Caco-2 (cell line): ENCODE results near the gene IDUA. TPM values are rescaled to one million over a fixed set of nuclear protein-coding genes. Genes with fewer than 3 reads are reported as not detected.
"Not testable (repeated sequence)": the region's sequence is repeated elsewhere in the genome, so short reads cannot be mapped to it uniquely, and the experiment has no call there.

Source experiments
- BruUV-seq: library from RNA; stranded (reverse); fragments of 400-500 nt; replicated peaks from 2 replicates; lab custom pipeline; 2021; lab: Mats Ljungman, UMichigan
- CTCF ChIA-PET: fragments of 300-600 bp; sonication (Branson Sonifier 250); formaldehyde crosslinking; loops from one replicate; lab custom pipeline; 2022; ENCODE audit warnings: antibody characterized with exemption; lab: Charles Lee
- POLR2A ChIA-PET: fragments of 300-600 bp; sonication (Branson Sonifier 250); formaldehyde crosslinking; loops from one replicate; lab custom pipeline; 2022; ENCODE audit warnings: antibody characterized with exemption; lab: Charles Lee
- DNase-seq, 2 experiments: peaks; one replicate each; pipeline versions ENCODE4 v3.0.0 to v3.0.0-alpha.2; 2020 to 2022
- H3K27me3 ChIP-seq: replicated peaks from 2 replicates; pipeline ENCODE4 v1.6.0; 2011; ENCODE audit warnings: low read length; ENCODE audit not compliant: control insufficient read depth, insufficient read depth
- H3K36me3 ChIP-seq: 2 replicates; pipeline ENCODE4 v1.5.1; 2011; ENCODE audit warnings: low read length; ENCODE audit not compliant: control insufficient read depth, insufficient read depth
- H3K4me1 ChIP-seq: fragments of 250-450 bp; sonication (Bioruptor Pico); 2 replicates; pipeline ENCODE4 v1.5.1; 2020; ENCODE audit warnings: mild to moderate bottlenecking
- H3K4me3 ChIP-seq: 2 replicates; pipeline ENCODE4 v1.5.1; 2011; ENCODE audit warnings: low read depth, mild to moderate bottlenecking, control low read depth, low read length
- H3K9me3 ChIP-seq: fragments of 250-450 bp; sonication (Bioruptor Pico); 2 replicates; pipeline ENCODE4 v1.5.1; 2020; ENCODE audit warnings: mild to moderate bottlenecking, moderate library complexity
- H3K27ac Mint-ChIP-seq: one replicate; pipeline ENCODE4 v1.8.0; 2022; ENCODE audit warnings: mixed read lengths; ENCODE audit not compliant: unreplicated experiment
- H3K27me3 Mint-ChIP-seq: one replicate; pipeline ENCODE4 v1.8.0; 2022; ENCODE audit warnings: mixed read lengths; ENCODE audit not compliant: insufficient read depth, unreplicated experiment
- H3K36me3 Mint-ChIP-seq: one replicate; pipeline ENCODE4 v1.8.0; 2022; ENCODE audit warnings: mild to moderate bottlenecking, mixed read lengths; ENCODE audit not compliant: insufficient read depth, unreplicated experiment
- H3K4me1 Mint-ChIP-seq: one replicate; pipeline ENCODE4 v1.8.0; 2022; ENCODE audit warnings: low read depth, mixed read lengths; ENCODE audit not compliant: unreplicated experiment
- H3K4me3 Mint-ChIP-seq: one replicate; pipeline ENCODE4 v1.8.0; 2022; ENCODE audit warnings: mild to moderate bottlenecking, moderate library complexity, mixed read lengths; ENCODE audit not compliant: unreplicated experiment
- H3K9me3 Mint-ChIP-seq: one replicate; pipeline ENCODE4 v1.8.0; 2022; ENCODE audit warnings: mixed read lengths; ENCODE audit not compliant: unreplicated experiment
- intact Hi-C: fragments of 100-400 bp; cut with micrococcal nuclease; formaldehyde crosslinking; loops from one replicate; pipeline ENCODE4 v1.10.0; 2022; ENCODE audit not compliant: unreplicated experiment
- total RNA-seq: library from RNA; stranded (reverse); gene quantifications from 2 replicates; pipeline ENCODE4 v1.2.3, GENCODE V29; 2022
- TF ChIP-seq, protein P1 (sequence below), 2 experiments: fragments of 200-600 bp in 1 of 2; IDR thresholded peaks; 1 replicate in 1 of 2; 2 replicates in 1 of 2; pipeline versions ENCODE4 v1.5.1 to v1.8.0; 2011 to 2022; ENCODE audit warnings: antibody characterized with exemption in 1 of 2, control low read depth in 1 of 2, inconsistent platforms in 1 of 2, low read depth in 1 of 2, low read length in 1 of 2, mild to moderate bottlenecking in 1 of 2, moderate library complexity in 1 of 2; ENCODE audit not compliant: insufficient read depth in 1 of 2, severe bottlenecking in 1 of 2, unreplicated experiment in 1 of 2

Gene IDUA
- total RNA-seq, 1 experiment from 2014 or later, result 26.9 TPM

DNA sequence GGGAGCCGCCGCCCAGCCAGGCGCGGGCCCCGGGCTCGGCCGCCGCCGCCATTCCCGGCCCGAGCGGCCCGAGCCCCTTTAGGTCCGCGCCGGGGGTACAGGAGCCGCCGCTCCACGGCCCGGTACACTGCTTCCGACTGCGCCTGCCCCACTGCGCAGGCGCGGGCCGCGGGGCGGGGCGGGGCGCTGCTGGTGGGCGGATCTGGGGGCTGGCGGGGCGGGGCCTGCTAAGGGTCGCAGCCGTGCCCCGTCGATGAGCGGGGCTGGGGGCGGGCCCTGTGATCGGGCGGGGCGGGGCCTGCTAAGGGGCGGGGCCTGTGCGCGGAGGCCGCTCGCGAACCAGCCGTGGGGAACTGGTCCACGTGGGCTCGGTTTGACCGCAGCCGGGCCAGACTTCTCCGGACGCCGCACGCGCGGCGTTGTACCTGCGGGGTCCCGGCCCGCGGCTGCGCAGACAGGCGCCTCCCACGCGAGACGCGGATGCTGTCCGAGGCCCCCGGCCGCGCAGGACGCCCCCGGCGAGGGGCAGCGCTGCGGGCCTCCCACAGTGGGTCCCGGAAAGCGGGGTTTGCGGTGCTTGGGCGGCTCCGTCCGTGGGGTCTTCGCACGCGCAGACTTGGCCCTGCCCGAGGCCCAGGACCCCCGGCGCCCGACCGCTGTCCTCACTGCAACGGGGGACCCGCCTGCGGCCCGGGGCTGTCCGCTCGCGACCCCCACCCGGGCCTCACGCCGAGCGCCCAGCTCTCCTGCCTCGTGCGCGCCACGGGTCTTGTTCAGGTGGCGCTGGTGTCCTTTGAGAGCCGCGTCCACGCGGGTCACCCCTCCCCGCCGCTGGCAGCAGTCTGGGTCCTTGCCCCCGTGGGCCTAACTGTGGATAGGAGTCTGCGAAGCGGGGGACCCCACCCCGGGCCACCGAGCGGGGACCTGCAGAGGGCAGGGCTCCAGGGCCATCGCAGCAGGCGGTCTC, 13.1 kb upstream of the IDUA start, which contains the start of gene DGKQ:
DGKQ (minus strand) TSS at position 139 of the 967 bp plus-strand sequence; CDS start at position 52, 87 bp downstream.
- Histone ChIP-seq H3K4me3 (peak within 1 kb of the TSS; percentile 70), H3K9me3 (no peaks in the 10 kb centered on the region; the same call in 1 of the 2 replicates), H3K4me1 (peaks cover 6% of the 10 kb centered on the region; the same call in 1 of the 2 replicates), H3K27me3 (no peaks in the 10 kb centered on the region), H3K36me3 (no peaks in the 10 kb centered on the region)
- no TSS peak for BruUV-seq
- POLR2A ChIA-PET, result no interaction called here
- TF ChIP-seq, protein P1, sequence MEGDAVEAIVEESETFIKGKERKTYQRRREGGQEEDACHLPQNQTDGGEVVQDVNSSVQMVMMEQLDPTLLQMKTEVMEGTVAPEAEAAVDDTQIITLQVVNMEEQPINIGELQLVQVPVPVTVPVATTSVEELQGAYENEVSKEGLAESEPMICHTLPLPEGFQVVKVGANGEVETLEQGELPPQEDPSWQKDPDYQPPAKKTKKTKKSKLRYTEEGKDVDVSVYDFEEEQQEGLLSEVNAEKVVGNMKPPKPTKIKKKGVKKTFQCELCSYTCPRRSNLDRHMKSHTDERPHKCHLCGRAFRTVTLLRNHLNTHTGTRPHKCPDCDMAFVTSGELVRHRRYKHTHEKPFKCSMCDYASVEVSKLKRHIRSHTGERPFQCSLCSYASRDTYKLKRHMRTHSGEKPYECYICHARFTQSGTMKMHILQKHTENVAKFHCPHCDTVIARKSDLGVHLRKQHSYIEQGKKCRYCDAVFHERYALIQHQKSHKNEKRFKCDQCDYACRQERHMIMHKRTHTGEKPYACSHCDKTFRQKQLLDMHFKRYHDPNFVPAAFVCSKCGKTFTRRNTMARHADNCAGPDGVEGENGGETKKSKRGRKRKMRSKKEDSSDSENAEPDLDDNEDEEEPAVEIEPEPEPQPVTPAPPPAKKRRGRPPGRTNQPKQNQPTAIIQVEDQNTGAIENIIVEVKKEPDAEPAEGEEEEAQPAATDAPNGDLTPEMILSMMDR (IDR thresholded peaks at IDR 0.05; ENCODE audit: insufficient read depth in 1 of 2, low read depth in 1 of 2, low read length in 1 of 2, severe bottlenecking in 1 of 2, unreplicated experiment in 1 of 2), result no peak
- peak within 1 kb of the TSS; percentile 64 for H3K4me3 Mint-ChIP-seq
- no peak within 1 kb of the TSS for H3K27ac Mint-ChIP-seq
- intact Hi-C loops, result loop anchor here (2.0 to 5.0 kb wide), 2 partner anchors 13 to 41 kb away; partner anchors contain the start of genes GAK, IDUA and TMEM175
- H3K36me3 Mint-ChIP-seq, result peaks cover 11% of the 10 kb centered on the region
- H3K4me1 Mint-ChIP-seq, result no peaks in the 10 kb centered on the region
- no peaks in the 10 kb centered on the region for H3K27me3 Mint-ChIP-seq
- DNase-seq, result peak; percentile 74 to 84
- H3K9me3 Mint-ChIP-seq, result no peaks in the 10 kb centered on the region
- CTCF ChIA-PET, result no interaction called here

DNA sequence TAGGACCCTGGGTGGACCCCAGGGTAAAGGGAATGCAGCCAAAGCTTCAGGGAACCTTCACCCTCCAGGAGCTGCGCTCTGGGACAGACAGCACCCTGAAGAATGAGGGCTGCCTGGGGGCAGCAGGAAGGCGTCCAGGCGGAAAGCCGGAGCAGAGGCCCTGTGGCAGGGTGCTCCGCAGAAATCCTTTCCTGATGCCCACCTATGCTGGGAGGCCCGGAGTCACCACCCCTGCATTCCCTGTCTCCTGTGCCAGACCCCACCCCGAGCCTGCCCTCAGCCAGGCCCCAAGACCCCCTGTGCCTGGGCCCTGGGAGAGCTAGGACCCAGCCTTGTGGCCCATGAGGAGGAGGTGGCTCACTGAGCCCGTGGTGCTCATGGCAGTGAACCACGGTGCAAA, 12.2 kb upstream of the IDUA start:
- no peaks in the 10 kb centered on the region; the same call in 1 of the 2 replicates for H3K9me3 ChIP-seq
- H3K36me3 ChIP-seq, result no peaks in the 10 kb centered on the region
- TF ChIP-seq, protein P1 (IDR thresholded peaks at IDR 0.05; ENCODE audit: insufficient read depth in 1 of 2, low read depth in 1 of 2, low read length in 1 of 2, severe bottlenecking in 1 of 2, unreplicated experiment in 1 of 2), result no peak
- ChIA-PET POLR2A (no interaction called here), CTCF (no interaction called here)
- no TSS peak for BruUV-seq
- no peak for DNase-seq
- intact Hi-C loops, result loop anchor here (5.0 kb wide), 1 partner anchor 42 kb away; the partner anchor contains the start of genes GAK and TMEM175
- H3K27me3 ChIP-seq, result no peaks in the 10 kb centered on the region
- Mint-ChIP-seq H3K27me3 (no peaks in the 10 kb centered on the region), H3K4me3 (no peak overlapping the region), H3K9me3 (no peaks in the 10 kb centered on the region), H3K27ac (no peak overlapping the region), H3K36me3 (peaks cover 11% of the 10 kb centered on the region), H3K4me1 (no peaks in the 10 kb centered on the region)
- H3K4me1 ChIP-seq, result peaks cover 6% of the 10 kb centered on the region; the same call in 1 of the 2 replicates
- H3K4me3 ChIP-seq, result no peak overlapping the region

DNA sequence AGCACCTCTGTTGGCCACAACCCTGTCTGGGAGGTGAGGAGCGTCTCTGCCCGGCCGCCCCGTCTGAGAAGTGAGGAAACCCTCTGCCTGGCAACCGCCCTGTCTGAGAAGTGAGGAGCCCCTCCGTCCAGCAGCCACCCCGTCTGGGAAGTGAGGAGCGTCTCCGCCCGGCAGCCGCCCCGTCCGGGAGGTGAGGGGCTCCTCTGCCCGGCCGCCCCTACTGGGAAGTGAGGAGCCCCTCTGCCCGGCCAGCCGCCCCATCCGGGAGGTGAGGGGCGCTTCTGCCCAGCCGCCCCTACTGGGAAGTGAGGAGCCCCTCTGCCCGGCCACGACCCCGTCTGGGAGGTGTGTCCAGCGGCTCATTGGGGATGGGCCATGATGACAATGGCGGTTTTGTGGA, 10.8 kb upstream of the IDUA start:
- H3K27me3 ChIP-seq, H3K4me1 Mint-ChIP-seq, DNase-seq, CTCF ChIA-PET, H3K27ac Mint-ChIP-seq, H3K36me3 ChIP-seq, H3K36me3 Mint-ChIP-seq, POLR2A ChIA-PET, H3K4me1 ChIP-seq, H3K4me3 Mint-ChIP-seq, BruUV-seq, H3K4me3 ChIP-seq, H3K9me3 ChIP-seq, intact Hi-C loops, H3K27me3 Mint-ChIP-seq, H3K9me3 Mint-ChIP-seq: not testable (repeated sequence)
